Measurements from ENCODE around the gene TTC3.
"Not testable (repeated sequence)": the region's sequence is repeated elsewhere in the genome, so short reads cannot be mapped to it uniquely, and the experiment has no call there.

- not testable (repeated sequence) for TF ChIP-seq YBX1 (IDR thresholded peaks at IDR 0.05); MLX (CRISPR knock-in tag; conservative IDR thresholded peaks at IDR 0.05); ZBTB7A (IDR thresholded peaks at IDR 0.05; ENCODE audit: borderline replicate concordance, control insufficient read depth, low read depth, low read length); FOXP4 (CRISPR knock-in tag; IDR thresholded peaks at IDR 0.05; ENCODE audit: borderline replicate concordance); MXI1 (IDR thresholded peaks at IDR 0.05; ENCODE audit: low read depth, low read length); CTCF (IDR thresholded peaks at IDR 0.05 in 2 of 3, conservative IDR thresholded peaks at IDR 0.05 in 1 of 3; ENCODE audit: insufficient read depth in 2 of 3, low read depth in 1 of 3, low read length in 3 of 3); MYBL2 (IDR thresholded peaks at IDR 0.05; ENCODE audit: low read depth); MYBL2 (CRISPR knock-in tag; IDR thresholded peaks at IDR 0.05; ENCODE audit: borderline replicate concordance); ZNF324 (CRISPR knock-in tag; IDR thresholded peaks at IDR 0.05); DACH1 (IDR thresholded peaks at IDR 0.05; ENCODE audit: partially characterized antibody)
Observed at GRCh38 chr21:37102746-37103145, 29.7 kb downstream of the TTC3 start.
